GM10266 (cell line): ENCODE data around the gene PPP1CA.
A peak's percentile ranks its signal among the peaks of the same experiment; 100 is the strongest.

Experiments
- DNase-seq: peaks from one replicate; pipeline ENCODE4 v3.0.0; 2012; ENCODE audit errors: extremely low spot score
- TF ChIP-seq, protein P1 (sequence below): IDR thresholded peaks from 2 replicates; pipeline ENCODE4 v1.5.1; 2012; ENCODE audit warnings: mild to moderate bottlenecking, low read depth; ENCODE audit not compliant: control insufficient read depth, insufficient read depth; ENCODE audit errors: missing control alignments

Gene PPP1CA

DNA sequence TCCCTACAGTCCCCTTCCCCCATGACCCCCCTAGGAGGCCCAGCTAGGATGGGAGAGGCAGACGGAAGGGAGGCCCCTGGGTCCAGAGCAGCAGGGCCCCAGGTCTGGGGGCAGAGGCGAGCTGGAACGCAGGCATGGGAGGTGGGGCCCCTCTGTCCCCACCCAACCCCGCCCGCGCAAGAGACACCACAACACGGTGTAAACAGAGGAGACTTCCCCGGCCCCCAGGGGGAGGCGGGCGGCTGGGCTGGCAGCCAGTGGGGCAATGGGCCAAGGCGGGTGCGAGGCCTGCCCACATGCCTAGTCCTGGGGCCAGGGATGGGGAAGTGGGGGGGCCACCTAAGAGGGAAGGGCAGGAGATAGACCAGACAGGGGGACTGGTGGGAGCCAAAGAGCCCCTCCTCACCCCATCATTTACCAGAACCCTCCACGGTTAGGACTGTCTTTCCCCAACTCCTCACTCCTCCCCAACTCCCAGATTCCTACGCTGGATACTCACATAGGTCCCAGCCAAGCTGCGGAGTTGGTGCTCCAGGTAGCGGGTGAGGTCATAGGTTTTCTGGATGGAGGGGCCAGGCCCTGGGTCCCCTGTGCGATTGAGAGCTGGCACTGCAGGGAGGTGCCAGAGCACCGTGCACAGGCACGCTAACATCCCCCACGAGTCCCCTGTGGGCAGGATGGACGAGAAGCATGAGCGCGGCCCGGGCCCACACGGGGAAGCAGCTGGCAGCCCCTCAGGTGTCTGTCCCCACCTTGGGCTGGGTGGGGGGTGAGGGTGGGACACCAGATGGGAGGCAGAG, 34.5 kb downstream of the PPP1CA start:
- TF ChIP-seq, protein P1, sequence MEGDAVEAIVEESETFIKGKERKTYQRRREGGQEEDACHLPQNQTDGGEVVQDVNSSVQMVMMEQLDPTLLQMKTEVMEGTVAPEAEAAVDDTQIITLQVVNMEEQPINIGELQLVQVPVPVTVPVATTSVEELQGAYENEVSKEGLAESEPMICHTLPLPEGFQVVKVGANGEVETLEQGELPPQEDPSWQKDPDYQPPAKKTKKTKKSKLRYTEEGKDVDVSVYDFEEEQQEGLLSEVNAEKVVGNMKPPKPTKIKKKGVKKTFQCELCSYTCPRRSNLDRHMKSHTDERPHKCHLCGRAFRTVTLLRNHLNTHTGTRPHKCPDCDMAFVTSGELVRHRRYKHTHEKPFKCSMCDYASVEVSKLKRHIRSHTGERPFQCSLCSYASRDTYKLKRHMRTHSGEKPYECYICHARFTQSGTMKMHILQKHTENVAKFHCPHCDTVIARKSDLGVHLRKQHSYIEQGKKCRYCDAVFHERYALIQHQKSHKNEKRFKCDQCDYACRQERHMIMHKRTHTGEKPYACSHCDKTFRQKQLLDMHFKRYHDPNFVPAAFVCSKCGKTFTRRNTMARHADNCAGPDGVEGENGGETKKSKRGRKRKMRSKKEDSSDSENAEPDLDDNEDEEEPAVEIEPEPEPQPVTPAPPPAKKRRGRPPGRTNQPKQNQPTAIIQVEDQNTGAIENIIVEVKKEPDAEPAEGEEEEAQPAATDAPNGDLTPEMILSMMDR, result no peak

DNA sequence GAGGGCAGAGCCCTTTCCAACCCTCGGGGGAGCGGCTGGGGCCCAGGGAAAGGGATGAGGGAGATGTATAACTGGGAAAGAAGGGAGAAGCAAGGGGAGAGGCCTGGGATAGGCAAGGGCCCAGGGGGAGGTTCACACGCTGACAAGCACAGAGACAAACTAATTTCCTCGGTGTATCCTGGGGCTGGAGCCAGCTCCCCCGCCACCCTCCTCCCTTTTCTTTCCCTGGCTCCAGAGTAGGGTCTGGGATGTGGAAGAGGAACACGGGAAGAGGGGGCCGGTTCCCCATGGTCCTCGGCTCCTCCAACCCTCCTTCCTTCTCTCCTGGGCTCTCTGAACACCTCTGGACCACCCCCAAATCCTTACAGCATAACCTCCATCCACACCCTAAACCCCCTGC, 35.1 kb downstream of the PPP1CA start:
- DNase-seq, result no peak

More for the DNA sequence above, 34.5 kb downstream of the PPP1CA start:
- DNase-seq, result no peak

DNA sequence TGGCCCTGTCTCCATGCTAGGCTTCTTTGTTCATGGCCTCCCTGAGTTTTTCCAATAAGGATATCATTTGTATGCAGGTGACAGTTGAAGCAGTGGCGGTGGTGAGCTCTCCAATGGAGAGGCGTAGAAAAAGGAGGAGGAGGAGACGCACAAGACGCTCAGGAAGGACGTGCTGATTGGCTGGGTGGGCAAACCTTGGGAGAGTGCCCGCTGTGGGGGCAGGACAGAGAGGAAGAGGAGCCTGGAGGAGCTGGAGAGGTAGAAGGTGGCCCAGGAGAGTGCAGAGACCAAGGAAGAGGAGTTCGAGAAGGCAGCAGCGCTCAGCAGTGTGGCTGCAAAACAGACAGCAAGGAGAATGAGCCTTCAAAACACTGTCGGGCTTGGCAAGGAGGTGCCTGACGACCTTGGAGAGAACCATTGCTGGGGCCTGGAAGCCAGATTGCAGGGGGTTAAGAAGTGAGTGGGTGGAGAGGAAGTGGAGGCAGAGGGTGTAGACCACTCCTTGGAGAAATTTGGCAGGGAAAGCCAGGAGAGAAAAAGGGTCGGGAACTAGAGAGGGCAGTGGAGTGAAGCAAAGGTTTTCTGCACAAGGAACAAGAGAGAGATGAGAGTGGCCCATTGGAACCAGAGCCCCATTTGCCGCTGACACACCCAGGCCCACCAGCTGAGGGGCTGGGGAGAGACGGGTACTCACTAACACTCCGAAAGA, 35.8 kb downstream of the PPP1CA start:
- TF ChIP-seq, protein P1, result no peak

More for the DNA sequence above, 35.1 kb downstream of the PPP1CA start:
- TF ChIP-seq, protein P1, result no peak

DNA sequence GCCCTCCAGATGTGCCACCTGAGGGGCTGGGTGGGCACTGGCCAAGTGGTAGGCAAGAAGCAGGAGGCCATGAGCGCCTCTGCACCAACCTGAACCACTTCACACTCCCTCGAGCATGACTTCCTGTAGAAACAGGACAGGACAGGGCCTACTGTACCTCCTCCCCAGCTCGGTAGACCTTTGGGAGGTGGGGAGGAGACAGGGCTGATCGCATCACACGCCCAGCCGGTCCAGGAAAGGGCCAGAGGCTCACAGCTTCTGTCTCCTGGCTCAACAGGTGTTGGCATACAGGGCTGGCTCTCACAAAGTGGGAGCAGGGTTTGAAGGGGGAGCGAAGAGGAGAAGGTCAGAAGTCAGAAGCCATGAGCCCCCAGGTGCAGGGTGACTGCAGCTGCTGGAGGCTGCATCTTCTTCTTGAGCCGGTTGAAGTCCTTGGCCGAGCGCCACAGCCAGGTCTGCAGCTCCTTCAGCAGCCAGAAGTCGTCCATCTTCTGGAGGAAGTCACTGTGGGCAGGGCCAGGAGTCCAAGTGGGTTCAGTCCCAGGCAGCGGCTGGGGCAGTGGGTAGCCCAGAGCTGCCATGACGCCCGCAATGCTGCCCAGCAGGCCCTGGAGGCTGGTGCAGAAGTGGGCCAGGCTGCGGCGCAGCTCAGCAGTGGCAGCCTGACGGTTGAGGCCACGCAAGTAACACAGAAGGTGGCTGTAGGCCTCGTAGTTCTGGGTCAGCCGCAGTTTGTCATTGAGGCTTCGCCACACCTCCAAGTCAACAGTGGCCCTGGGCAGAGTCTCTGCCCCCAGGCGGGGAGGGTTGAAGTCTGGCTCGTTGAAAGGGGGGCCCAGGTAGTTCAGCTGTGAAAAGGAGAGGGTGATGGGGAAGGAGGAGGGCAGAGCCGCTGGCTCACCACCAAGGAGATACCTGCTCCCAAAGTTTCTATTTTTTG, 36.6 kb downstream of the PPP1CA start:
- TF ChIP-seq, protein P1, result no peak
- no peak for DNase-seq

More for the DNA sequence above, 35.8 kb downstream of the PPP1CA start:
- no peak for DNase-seq

DNA sequence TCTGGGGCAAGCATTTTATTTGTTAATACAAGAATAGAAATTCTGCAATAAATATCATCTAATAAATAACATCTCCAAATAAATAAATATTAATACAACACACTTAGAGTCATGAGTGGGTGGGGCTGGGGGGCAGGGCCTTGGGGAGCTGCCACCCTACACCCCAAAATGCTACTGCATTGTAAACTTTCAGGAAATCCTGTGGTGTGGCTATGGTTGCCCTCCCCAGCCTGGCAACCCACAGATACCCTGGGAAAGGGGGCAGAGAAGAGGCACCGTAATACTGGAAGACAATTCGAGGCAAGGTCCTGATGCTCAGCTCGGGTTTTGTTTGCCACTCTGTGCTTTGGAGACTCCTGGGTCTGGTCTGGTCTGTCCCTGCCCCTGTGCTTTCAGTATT, 37.5 kb downstream of the PPP1CA start:
- DNase-seq, result no peak
- TF ChIP-seq, protein P1, result no peak

DNA sequence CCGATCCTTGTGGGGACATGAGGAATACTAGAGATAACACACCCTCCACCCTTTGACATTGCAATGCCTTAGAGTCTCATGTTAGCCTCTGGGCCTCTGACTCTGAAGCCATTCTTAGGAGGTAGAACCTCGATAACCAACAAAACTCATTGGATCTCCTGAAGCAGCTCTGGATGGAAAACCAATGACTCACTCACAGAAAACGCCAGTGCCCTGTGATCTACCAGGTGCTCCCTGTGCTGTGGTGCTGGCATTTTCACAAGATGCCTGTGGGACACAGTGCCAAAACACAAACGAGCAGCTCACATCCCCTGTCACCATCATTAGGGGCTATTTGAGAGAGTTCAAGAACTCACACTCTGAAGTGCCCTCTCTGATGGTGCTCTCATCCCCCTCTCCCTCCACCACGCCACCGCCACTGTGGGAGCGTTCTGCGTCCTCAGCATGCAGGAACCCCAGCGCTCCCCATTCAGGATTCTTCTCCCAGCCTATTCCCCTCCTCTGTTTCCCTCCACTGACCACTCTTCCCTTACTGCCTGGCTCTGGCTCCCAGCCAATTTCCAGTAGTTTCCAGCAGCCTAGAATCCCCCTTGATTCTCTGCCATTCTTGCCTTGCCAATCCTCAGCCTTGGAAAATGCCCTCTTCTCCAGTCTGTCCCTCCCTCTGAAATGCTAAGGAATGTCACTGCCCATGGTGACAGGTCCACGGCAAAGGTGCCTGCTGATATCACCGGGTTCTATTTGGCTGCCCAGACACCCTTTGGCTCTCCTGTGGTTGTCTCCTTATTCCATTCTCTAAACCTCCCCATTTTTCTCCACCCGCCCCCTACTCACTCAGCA, 43.6 kb downstream of the PPP1CA start:
- TF ChIP-seq, protein P1, result no peak
- peak; percentile 2 for DNase-seq
